Gastrocnemius medialis (tissue), 4 donors: ENCODE measurements around the gene UPF1. TPM values are rescaled to one million over a fixed set of nuclear protein-coding genes. Genes with fewer than 3 reads are reported as not detected.

Experiments
- ATAC-seq, 2 donors: fragments of 150-250 bp; one replicate each; pipeline ENCODE4 v1.9.1; 2016
- DNase-seq, 2 donors: peaks; one replicate each; pipeline ENCODE4 v3.0.0-alpha.2; 2019
- H3K27ac ChIP-seq, 4 donors: fragments of 200-600 bp; sonication (generic); 1 replicate in 1 of 4; 2 replicates in 3 of 4; pipeline ENCODE4 v1.5.1; 2016 to 2018; ENCODE audit warnings: mild to moderate bottlenecking in 2 of 4, moderate library complexity in 1 of 4
- H3K27me3 ChIP-seq, 3 donors: fragments of 200-600 bp; sonication (generic) in 2 of 3; 1 replicate in 1 of 3; 2 replicates in 2 of 3; pipeline versions ENCODE4 v1.5.1 to v1.6.0; 2016 to 2019; ENCODE audit warnings: mild to moderate bottlenecking in 1 of 3, moderate library complexity in 1 of 3
- H3K36me3 ChIP-seq, 2 donors: fragments of 200-600 bp; sonication (generic) in 1 of 2; one replicate each; pipeline ENCODE4 v1.5.1; 2017 to 2018
- H3K4me1 ChIP-seq, 2 donors: fragments of 200-600 bp; sonication (generic) in 1 of 2; one replicate each; pipeline ENCODE4 v1.5.1; 2016 to 2017; ENCODE audit warnings: mild to moderate bottlenecking in 2 of 2
- H3K4me3 ChIP-seq, 4 donors: fragments of 200-600 bp; sonication (generic) in 3 of 4; 1 replicate in 1 of 4; 2 replicates in 3 of 4; pipeline ENCODE4 v1.5.1; 2016 to 2019; ENCODE audit warnings: mild to moderate bottlenecking in 2 of 4
- H3K9me3 ChIP-seq, 3 donors: fragments of 200-600 bp; sonication (generic) in 2 of 3; 1 replicate in 1 of 3; 2 replicates in 2 of 3; pipeline ENCODE4 v1.5.1; 2016 to 2019
- POLR2A ChIP-seq, 2 donors: fragments of 450-650 bp; IDR thresholded peaks; one replicate each; pipeline ENCODE4 v1.6.1; 2017; ENCODE audit warnings: antibody characterized with exemption in 2 of 2, mild to moderate bottlenecking in 2 of 2, moderate library complexity in 2 of 2
- in situ Hi-C, 4 donors: fragments of 200-750 bp; cut with MboI; loops; one replicate each; pipeline versions ENCODE4 v1.15.0 to v1.8.0; 2017; ENCODE audit warnings: low sequenced_read_pairs in 4 of 4
- intact Hi-C: fragments of 100-400 bp; cut with DNase I; formaldehyde crosslinking; loops from one replicate; pipeline ENCODE4 v1.15.1; 2023; ENCODE audit warnings: low total_unique reads
- total RNA-seq, 4 donors: library from RNA; depleted of rRNA; stranded (reverse); fragments of >200 nt; gene quantifications; one replicate each; pipeline versions ENCODE4 v1.1.0 to v1.2.3, GENCODE V29; 2016
- TF ChIP-seq, protein P1 (sequence below), 5 experiments: fragments of 450-650 bp in 3 of 5; fragments of 200-600 bp in 2 of 5; sonication (generic) in 2 of 5; IDR thresholded peaks in 4 of 5; conservative IDR thresholded peaks in 1 of 5; 1 replicate in 4 of 5; 2 replicates in 1 of 5; pipeline ENCODE4 v1.5.1; 2016 to 2019; ENCODE audit warnings: antibody characterized with exemption in 5 of 5, mild to moderate bottlenecking in 3 of 5, moderate library complexity in 3 of 5

Gene UPF1
- total RNA-seq, 4 donors from 2014 or later = 26.0 to 64.9 (median 46.4) TPM

DNA sequence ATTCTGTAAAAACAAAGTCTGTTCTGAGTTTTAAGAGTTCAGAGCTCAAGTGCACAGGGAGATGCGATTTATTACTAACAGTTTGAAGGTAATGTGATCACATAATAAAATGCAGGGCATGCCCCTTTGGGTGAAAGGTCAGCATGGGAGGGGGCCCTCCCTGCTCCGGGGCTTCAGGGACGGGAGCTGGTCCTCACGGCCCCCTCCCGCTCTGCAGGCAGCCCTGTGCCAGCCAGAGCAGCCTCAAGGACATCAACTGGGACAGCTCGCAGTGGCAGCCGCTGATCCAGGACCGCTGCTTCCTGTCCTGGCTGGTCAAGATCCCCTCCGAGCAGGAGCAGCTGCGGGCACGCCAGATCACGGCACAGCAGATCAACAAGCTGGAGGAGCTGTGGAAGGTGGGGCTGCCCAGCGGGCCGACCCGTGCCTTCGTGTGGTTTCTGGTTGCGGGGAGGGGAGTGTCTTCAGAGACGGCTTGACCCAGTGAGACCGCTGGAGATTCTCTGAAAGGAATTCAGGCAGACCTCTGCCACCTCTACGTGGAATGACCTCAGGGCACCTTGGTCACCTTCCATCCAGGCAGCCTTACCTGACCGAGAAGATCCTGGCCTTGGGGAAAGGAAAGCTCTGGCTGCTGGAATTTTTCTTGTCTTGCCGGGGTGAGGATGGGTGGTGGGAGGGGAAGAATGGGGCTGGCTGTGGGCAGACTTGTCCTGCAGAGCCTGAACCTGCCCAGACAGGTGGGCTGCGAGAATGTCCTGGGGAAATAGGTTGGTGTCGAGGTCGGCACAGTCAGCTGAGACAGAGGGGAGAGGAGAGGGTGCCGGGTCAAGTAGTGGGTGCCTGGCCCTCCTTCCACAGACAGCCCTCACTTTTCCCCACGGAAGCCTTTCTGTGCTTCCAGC is 19.0 kb downstream of the UPF1 start:
- intact Hi-C loops (no loop called here), in situ Hi-C loops (loop anchor here in 1 of 4 donors (10.0 kb wide), 1 partner anchor 256 kb away; no protein-coding TSS in a partner anchor)
- peaks cover 0 to 52% of the 10 kb centered on the region in 2 donors for H3K36me3 ChIP-seq
- no peaks in the 10 kb centered on the region for H3K9me3 ChIP-seq
- TF ChIP-seq POLR2A (IDR thresholded peaks at IDR 0.05) = no peak
- TF ChIP-seq, protein P1, sequence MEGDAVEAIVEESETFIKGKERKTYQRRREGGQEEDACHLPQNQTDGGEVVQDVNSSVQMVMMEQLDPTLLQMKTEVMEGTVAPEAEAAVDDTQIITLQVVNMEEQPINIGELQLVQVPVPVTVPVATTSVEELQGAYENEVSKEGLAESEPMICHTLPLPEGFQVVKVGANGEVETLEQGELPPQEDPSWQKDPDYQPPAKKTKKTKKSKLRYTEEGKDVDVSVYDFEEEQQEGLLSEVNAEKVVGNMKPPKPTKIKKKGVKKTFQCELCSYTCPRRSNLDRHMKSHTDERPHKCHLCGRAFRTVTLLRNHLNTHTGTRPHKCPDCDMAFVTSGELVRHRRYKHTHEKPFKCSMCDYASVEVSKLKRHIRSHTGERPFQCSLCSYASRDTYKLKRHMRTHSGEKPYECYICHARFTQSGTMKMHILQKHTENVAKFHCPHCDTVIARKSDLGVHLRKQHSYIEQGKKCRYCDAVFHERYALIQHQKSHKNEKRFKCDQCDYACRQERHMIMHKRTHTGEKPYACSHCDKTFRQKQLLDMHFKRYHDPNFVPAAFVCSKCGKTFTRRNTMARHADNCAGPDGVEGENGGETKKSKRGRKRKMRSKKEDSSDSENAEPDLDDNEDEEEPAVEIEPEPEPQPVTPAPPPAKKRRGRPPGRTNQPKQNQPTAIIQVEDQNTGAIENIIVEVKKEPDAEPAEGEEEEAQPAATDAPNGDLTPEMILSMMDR (IDR thresholded peaks at IDR 0.05 in 4 of 5, conservative IDR thresholded peaks at IDR 0.05 in 1 of 5) = no peak
- H3K4me1 ChIP-seq = peaks cover 34 to 36% of the 10 kb centered on the region in 2 donors
- H3K27me3 ChIP-seq = no peaks in the 10 kb centered on the region
- H3K4me3 ChIP-seq = no peak overlapping the region
- ATAC-seq = no peak
- H3K27ac ChIP-seq = peak overlapping the region; percentile 65 to 80 (median 68)
- DNase-seq = no peak

DNA sequence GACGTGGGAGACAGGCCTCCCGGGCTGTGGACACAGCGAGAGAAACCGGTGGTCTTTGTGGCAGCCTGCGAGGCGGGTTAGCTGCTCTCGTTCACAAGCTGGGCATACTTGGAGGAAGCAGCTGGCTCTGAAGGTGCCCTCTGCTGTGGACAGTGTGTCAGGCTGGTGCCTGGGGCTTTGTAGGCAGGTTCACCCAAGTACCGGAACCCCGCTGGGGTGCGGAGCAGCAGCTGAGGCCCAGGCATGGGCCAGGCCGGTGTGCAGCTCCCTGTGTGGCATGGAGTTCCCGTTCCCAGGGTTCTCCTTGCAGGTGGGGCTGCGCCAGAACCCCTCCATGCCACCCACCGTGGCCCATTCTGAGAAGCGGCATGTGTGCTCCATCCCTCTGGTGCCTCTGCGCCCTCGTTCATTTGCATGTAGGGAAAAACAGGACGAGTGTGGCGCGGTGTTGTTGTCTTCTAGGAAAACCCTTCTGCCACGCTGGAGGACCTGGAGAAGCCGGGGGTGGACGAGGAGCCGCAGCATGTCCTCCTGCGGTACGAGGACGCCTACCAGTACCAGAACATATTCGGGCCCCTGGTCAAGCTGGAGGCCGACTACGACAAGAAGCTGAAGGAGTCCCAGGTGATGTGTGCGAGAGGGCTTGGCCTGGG is 20.0 kb downstream of the UPF1 start:
- H3K27me3 ChIP-seq = no peaks in the 10 kb centered on the region
- no peak overlapping the region for H3K27ac ChIP-seq
- no peak for TF ChIP-seq POLR2A (IDR thresholded peaks at IDR 0.05)
- TF ChIP-seq, protein P1 (IDR thresholded peaks at IDR 0.05 in 4 of 5, conservative IDR thresholded peaks at IDR 0.05 in 1 of 5) = no peak
- peaks cover 34 to 36% of the 10 kb centered on the region in 2 donors for H3K4me1 ChIP-seq
- no peak overlapping the region for H3K4me3 ChIP-seq
- in situ Hi-C loops (loop anchor here in 1 of 4 donors (10.0 kb wide), 1 partner anchor 257 kb away; no protein-coding TSS in a partner anchor), intact Hi-C loops (no loop called here)
- ATAC-seq (no peak), DNase-seq (no peak)
- H3K36me3 ChIP-seq = peaks cover 0 to 63% of the 10 kb centered on the region in 2 donors
- no peaks in the 10 kb centered on the region for H3K9me3 ChIP-seq

DNA sequence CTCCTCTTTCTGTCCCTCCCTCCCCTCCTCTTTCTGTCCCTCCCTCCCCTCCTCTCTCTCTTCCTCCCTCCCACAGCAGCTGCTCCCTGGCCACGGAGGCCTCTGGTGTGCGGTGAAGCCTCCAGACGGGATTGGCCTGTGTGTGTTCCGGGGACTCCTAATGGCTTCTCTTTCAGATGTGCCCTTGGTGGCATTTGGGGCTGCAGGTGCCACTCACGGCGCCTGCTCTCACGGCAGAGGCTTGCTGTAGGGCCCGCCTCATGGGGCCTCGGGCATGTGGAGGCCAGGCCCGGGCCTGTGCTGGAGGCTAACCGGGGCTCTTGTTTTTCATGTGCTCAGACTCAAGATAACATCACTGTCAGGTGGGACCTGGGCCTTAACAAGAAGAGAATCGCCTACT is 20.9 kb downstream of the UPF1 start:
- Histone ChIP-seq H3K9me3 (no peaks in the 10 kb centered on the region), H3K36me3 (peaks cover 0 to 71% of the 10 kb centered on the region in 2 donors), H3K27me3 (no peaks in the 10 kb centered on the region), H3K4me3 (no peak overlapping the region), H3K4me1 (peaks cover 27 to 34% of the 10 kb centered on the region in 2 donors), H3K27ac (no peak overlapping the region)
- in situ Hi-C loops = loop anchor here in 1 of 4 donors (10.0 kb wide), 1 partner anchor 258 kb away; no protein-coding TSS in a partner anchor
- TF ChIP-seq, protein P1 (IDR thresholded peaks at IDR 0.05 in 4 of 5, conservative IDR thresholded peaks at IDR 0.05 in 1 of 5) = no peak
- no peak for TF ChIP-seq POLR2A (IDR thresholded peaks at IDR 0.05)
- ATAC-seq (no peak), DNase-seq (no peak)
- intact Hi-C loops = no loop called here

DNA sequence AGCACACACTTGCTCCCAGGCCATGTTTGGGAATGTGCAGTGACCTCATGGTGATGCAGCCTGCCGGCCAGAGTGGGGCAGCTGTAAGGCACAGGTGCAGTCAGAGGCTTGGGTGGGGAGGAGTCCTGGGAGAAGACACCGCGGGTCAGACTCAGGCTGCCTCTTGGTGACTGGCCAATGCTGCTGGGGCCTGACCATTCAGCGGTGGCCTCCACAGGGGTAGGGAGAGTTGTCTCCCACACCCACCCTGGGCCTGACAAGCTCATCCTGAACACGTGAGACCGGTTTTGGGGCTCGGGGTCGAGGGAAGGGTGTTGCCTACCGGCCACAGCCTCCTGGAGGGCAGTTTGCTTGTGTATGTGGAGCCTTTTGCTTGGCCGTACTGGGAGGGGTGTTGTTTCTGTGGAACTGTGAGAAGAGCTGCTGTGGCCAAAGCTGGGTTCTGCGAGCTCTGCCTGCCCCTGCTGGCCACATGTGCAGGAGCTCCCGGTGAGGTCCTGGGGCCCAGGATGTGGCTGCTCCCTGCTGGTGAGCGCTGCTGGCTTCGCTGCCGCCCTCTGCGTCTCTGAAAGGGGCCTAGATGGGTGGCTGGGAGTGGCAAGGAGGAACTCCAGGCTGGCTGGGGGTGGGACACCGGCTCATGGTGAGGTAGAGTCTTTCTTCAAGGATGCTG is 22.1 kb downstream of the UPF1 start:
- Histone ChIP-seq H3K4me3 (no peak overlapping the region), H3K27me3 (no peaks in the 10 kb centered on the region), H3K9me3 (no peaks in the 10 kb centered on the region), H3K36me3 (peaks cover 0 to 83% of the 10 kb centered on the region in 2 donors), H3K4me1 (peaks cover 14 to 21% of the 10 kb centered on the region in 2 donors), H3K27ac (no peak overlapping the region)
- in situ Hi-C loops = loop anchor here in 1 of 4 donors (10.0 kb wide), 1 partner anchor 259 kb away; no protein-coding TSS in a partner anchor
- DNase-seq (no peak), ATAC-seq (no peak)
- intact Hi-C loops = no loop called here
- TF ChIP-seq, protein P1 (IDR thresholded peaks at IDR 0.05 in 4 of 5, conservative IDR thresholded peaks at IDR 0.05 in 1 of 5) = no peak
- no peak for TF ChIP-seq POLR2A (IDR thresholded peaks at IDR 0.05)
